HG03108 (cell line): ENCODE measurements around the gene N4BP2.
A peak's percentile ranks its signal among the peaks of the same experiment; 100 is the strongest.

ENCODE experiments used
- ATAC-seq: cut with Tn5 transposase; IDR thresholded peaks from one replicate; pipeline ENCODE4 v1.9.1; 2021; ENCODE audit warnings: moderate library complexity; ENCODE audit not compliant: unreplicated experiment

The N4BP2 gene

DNA sequence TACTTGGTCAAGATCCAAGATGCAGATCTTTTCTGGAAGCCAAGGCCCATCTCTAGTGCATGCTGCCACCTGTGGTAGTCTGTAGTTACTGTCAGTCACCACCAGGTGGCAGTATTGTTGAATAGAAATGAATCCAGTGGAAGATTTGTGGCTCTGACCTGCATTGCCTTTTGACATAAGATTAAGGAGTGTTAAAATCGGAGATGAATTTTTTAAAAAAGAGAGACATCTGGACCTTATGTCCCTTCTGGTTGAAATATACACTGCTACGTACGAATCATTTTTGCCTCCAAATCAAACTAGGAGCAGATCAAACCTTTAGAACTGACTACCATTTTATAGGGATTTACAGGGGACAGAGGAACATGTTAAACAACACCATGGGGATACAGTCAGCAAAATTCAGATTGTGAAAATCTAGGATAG is 93.3 kb downstream of the N4BP2 start:
- no peak for ATAC-seq

- ATAC-seq: no peak
These were observed 94.3 kb downstream of the N4BP2 start for GRCh38 chr4:40150932-40151331.

- no peak for ATAC-seq
These were observed 96.0 kb downstream of the N4BP2 start for GRCh38 chr4:40152637-40153036.

- ATAC-seq: no peak
These were observed 100.8 kb downstream of the N4BP2 start for GRCh38 chr4:40157436-40157835.

DNA sequence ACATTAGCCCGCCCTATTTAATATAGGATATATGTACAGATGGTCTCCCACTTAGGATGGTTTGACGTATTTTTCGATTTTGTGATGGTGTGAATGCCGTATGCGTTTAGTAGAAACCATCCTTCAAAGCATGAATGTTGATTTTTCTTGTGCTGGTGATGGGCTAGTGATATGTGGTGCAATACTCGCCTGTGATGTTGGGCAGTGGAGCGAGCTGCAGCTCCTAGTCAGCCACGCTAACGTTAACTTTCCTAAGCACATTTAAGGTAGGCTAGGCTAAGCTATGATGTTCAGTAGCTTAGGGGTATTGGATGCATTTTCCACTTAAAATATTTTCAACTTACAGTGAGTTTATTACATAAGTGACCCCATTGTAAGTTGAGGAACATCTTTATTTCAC is 103.6 kb downstream of the N4BP2 start:
- ATAC-seq: no peak

DNA sequence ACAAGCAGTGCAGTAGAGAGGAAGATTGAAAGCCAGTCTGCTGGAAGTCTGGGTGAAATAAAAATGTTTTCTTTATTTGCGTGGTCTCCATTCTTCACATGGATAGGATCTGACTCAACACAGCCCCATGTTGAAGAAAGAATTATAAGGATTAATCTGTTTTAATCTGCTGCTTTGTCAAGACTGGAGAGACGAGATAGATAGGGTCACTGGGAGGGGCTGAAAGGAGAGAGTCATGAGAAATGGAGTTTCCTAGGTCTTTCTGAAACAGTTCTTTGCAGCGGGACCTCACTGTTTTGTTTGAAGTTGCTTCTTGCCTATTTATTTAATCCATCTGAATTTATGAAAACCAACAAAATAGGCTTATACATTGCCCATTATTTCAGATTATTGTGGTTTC is 107.8 kb downstream of the N4BP2 start:
- ATAC-seq: no peak

GRCh38 chr4:40165916-40166315 is 109.3 kb downstream of the N4BP2 start:
- ATAC-seq: no peak

- no peak for ATAC-seq
These were observed 111.4 kb downstream of the N4BP2 start for GRCh38 chr4:40168070-40168469.

DNA sequence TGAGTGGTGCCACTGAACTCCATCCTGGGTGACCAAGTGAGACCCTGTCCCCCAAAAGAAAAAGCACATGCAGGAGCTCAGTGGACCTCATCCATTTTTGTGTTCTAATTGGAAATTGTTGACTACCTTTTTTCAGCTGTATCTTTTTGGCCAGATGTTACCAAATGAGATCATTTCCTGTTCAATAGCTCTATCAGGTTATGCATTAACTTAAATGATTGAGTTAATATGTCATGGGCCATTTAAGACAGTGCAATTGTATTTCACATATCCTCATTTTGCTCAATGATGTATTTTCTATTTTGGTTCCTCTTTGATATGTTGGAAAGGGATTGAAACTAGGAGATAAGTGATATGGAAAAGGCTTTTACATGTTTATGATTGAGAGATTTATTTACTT is 113.9 kb downstream of the N4BP2 start:
- ATAC-seq: peak; percentile 78

- peak; percentile 61 for ATAC-seq
These were observed 116.8 kb downstream of the N4BP2 start for GRCh38 chr4:40173470-40173875.

DNA sequence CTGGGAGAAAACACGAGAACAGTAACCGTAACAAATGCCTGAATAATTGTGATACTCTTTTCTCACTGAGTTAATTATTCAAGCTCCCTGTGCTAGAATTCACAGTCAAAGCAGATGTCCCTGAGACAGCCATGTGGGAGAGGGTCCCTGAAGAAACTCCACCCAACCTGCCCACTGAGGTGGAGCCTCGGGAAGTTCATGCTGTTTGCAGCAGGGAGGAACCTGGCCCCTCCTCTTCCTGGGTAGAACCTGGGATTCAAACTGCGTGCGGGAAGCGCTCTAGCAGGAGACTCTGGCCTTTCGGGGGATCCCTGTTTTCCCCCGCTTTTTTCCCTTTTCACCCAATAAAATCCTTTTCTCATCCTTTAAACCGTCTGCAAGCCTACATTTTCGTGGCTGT is 120.0 kb downstream of the N4BP2 start:
- no peak for ATAC-seq

DNA sequence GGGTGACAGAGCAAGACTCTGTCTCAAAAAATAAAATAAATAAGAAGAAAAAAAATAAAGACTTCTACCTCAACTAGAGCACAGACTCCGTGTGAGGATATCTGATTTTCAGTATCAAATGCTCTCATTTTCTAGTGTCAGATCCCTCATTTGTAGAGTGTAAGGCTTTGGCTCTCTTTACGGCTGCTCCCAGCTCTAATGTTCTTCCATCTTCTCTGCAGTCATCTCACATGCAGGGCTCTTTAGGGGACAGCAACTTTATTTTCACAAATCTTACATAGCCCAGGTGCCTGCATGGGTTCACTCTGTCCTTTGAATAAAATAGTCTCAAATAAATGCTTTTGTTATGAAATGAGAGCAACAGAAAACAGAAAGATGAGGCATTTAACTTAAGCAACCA is 120.9 kb downstream of the N4BP2 start:
- ATAC-seq: no peak

DNA sequence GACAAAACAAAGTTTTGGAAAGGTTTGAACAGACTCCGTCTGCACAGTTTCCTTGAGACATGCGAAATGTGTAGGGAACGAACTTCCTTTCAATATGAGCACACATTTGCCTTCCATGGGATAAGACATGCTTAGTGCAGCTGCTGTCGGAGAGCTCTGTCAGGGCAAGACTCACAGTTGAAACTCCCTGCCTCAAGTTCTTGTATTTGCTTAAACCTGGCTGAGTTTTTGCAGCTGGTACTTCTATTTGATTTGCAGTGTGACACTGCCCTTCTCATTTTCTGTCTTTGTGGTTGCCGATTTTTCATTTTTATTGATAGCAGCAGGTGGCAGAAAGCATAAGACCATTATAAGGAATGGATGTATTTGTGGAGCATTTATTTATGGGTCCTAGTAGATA is 122.0 kb downstream of the N4BP2 start:
- ATAC-seq: no peak

GRCh38 chr4:40179360-40179759 is 122.7 kb downstream of the N4BP2 start:
- no peak for ATAC-seq

DNA sequence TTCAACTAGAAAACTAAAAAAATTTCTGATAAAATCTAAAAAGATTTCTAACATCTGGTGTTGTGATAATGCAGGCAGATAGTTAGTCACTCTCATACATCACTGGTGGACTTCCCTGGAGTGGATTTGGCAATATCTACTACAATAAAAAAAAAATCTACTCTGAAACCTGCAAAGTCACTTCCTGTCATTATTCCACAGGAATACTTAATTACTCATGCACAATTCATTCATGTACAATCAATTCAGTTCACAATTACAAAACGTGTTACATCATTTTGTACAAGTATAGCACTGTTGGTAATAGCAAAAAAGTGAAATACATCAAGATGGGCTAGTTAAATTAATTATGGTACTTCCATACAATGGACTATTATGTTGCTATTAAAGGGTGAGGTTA is 123.7 kb downstream of the N4BP2 start:
- ATAC-seq: no peak

GRCh38 chr4:40182001-40182400 is 125.4 kb downstream of the N4BP2 start:
- no peak for ATAC-seq

DNA sequence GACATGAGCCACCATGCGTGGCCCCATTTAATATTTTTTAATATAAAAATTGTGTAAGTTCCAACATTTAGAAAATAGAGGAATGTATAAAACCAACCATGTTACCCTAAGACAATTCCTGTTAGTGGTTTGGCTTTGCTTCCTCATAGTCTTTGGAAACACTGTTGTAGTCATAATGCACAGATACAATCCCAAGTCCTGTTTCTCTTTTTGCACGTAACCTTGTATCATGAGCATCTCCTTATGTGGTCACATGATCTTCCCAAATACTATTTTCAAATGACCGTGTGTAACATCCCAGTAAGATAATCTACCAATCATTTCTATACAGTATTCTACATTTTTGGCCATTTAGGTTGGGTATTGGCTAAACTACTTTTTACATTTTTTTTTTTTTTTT is 126.3 kb downstream of the N4BP2 start:
- ATAC-seq: no peak

DNA sequence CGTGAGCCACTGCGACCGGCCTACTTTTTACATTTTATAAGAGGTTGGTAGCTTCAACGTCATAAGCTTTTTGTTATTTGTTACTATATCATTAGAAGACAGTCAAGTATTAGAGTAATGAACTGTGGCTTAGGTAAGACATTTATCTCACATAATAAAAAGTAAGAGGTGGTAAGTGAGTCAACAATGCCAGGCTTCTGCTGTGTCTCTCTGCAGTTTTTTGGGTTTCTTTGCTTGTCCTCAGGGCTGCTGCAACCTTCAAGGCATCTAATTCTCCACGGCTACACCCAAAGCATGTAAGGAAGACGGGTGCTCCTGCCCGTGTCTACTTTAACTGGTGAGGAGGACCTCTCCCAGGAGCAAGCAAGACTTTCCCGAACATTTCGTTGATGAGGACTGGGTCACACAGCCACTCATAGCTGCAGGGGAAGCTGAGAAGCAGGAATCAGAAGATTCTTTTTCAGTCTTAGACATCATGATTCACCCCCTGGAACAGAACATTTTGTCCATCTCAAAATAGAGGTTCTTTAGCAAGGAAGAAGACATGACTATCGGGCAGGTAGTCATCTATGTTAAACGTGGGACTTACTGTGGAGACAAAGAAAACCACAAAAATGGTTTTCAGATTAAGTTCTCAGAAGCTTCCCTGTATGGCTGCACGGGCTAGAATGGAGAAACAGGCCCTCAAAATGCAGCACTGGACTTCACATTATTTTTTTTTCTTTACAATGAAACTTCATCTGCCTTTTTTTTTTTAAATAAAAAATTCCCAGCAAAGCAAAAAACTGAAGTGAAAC is 127.2 kb downstream of the N4BP2 start:
- no peak for ATAC-seq

- peak; percentile 44 for ATAC-seq
These were observed 129.4 kb downstream of the N4BP2 start for GRCh38 chr4:40185830-40186664.

DNA sequence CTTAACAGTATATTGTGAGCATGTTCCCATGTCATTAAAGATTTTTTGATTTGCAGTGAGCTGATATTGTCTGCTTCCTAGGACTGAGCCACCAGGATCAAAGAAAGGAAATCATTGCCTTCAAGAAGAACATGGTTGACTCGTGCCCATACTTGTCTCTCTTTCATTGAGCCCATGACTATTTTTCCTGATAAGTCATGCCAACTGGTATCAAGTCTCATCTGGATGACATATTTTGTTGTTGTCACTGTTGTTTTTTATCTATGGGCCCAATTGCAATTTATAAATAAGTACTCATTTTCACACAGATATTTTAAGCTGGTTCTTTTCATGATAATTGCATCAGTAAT is 130.0 kb downstream of the N4BP2 start:
- ATAC-seq: no peak

DNA sequence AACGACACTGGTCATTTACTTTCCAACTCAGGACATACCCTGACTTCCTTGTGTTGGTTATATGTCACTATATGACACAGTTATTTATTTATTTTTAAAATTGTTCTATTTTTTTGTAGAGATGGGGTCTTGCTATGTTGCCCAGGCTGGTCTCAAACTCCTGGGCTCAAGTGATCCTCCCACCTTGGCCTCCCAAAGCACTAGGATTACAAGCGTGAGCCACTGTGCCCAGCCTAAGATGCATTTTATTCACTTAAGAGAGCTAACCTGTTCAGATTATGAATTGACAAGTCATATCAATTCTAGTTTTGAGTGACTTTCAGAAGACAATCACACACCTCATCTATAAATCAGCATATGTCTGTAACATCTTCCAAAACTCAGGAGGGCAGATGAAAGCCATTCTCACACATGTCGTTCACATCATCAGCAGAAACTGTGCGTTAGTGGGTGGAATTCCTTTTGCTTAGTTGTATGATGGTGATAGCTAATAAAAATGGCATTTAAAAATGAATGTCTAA is 130.8 kb downstream of the N4BP2 start:
- ATAC-seq: no peak

DNA sequence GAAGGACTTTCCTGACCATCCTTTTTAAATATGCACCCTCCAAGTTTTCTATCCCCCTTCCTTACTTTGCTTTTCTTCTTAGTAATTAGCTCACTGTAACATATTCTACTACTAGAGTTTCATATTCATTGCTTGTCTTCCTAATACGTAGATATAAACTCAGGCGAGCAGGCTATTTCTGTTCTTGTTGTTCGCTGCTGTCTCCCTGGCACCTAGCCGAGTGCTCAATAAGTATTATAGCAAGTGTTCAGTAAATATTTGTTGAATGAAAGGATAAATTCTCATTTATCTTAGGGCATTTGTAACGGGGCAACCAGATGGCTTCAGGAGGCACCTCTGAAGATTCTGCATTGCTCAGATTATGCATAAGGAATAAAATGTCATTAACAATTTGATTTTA is 133.4 kb downstream of the N4BP2 start:
- ATAC-seq: no peak
